HEK293 (cell line): ENCODE data around the gene GPR153.

Experiments used
- BCL11A ChIP-seq: fragments of 450-650 bp; formaldehyde crosslinking; IDR thresholded peaks from 2 replicates; pipeline ENCODE4 v1.5.1; 2016; ENCODE audit warnings: low read depth, missing biosample characterization, missing genetic modification characterization
- EGR2 ChIP-seq: fragments of 450-650 bp; formaldehyde crosslinking; IDR thresholded peaks from 2 replicates; pipeline ENCODE4 v1.5.1; 2016; ENCODE audit warnings: low read depth, missing biosample characterization, missing genetic modification characterization
- GLIS2 ChIP-seq: fragments of 450-650 bp; formaldehyde crosslinking; IDR thresholded peaks from 2 replicates; pipeline ENCODE4 v1.5.1; 2016; ENCODE audit warnings: missing biosample characterization, missing genetic modification characterization
- INSM2 ChIP-seq: fragments of 450-650 bp; formaldehyde crosslinking; IDR thresholded peaks from 2 replicates; pipeline ENCODE4 v1.5.1; 2016; ENCODE audit warnings: missing biosample characterization, missing genetic modification characterization
- KLF1 ChIP-seq: fragments of 450-650 bp; formaldehyde crosslinking; IDR thresholded peaks from 2 replicates; pipeline ENCODE4 v1.5.1; 2016; ENCODE audit warnings: missing biosample characterization, missing genetic modification characterization
- OSR2 ChIP-seq: fragments of 450-650 bp; formaldehyde crosslinking; IDR thresholded peaks from 2 replicates; pipeline ENCODE4 v1.5.1; 2016; ENCODE audit warnings: missing biosample characterization, missing genetic modification characterization
- SCRT2 ChIP-seq: fragments of 450-650 bp; formaldehyde crosslinking; IDR thresholded peaks from 2 replicates; pipeline ENCODE4 v1.5.1; 2016; ENCODE audit warnings: missing biosample characterization, missing genetic modification characterization
- SETDB1 ChIP-seq: IDR thresholded peaks from one replicate; pipeline ENCODE4 v1.6.1; 2017; ENCODE audit warnings: mild to moderate bottlenecking, low read length, moderate library complexity, mixed read lengths; ENCODE audit not compliant: insufficient read length
- SP2 ChIP-seq: fragments of 450-650 bp; formaldehyde crosslinking; IDR thresholded peaks from 2 replicates; pipeline ENCODE4 v1.5.1; 2016; ENCODE audit warnings: missing biosample characterization, missing genetic modification characterization
- ZBTB21 ChIP-seq: fragments of 450-650 bp; formaldehyde crosslinking; IDR thresholded peaks from 2 replicates; pipeline ENCODE4 v1.5.1; 2017; ENCODE audit warnings: missing biosample characterization, missing genetic modification characterization
- ZFHX2 ChIP-seq: fragments of 450-650 bp; formaldehyde crosslinking; conservative IDR thresholded peaks from 2 replicates; pipeline ENCODE4 v1.5.1; 2016; ENCODE audit warnings: missing biosample characterization, missing genetic modification characterization
- ZFP3 ChIP-seq: fragments of 450-650 bp; formaldehyde crosslinking; IDR thresholded peaks from 2 replicates; pipeline ENCODE4 v1.5.1; 2016; ENCODE audit warnings: low read depth, missing biosample characterization, missing genetic modification characterization
- ZNF114 ChIP-seq: fragments of 450-650 bp; formaldehyde crosslinking; IDR thresholded peaks from 2 replicates; pipeline ENCODE4 v1.5.0; 2017; ENCODE audit warnings: missing biosample characterization, missing genetic modification characterization
- ZNF133 ChIP-seq: fragments of 450-650 bp; formaldehyde crosslinking; IDR thresholded peaks from 2 replicates; pipeline ENCODE4 v1.5.1; 2016; ENCODE audit warnings: missing biosample characterization, missing genetic modification characterization
- ZNF211 ChIP-seq: fragments of 450-650 bp; formaldehyde crosslinking; IDR thresholded peaks from 2 replicates; pipeline ENCODE4 v1.5.1; 2016; ENCODE audit warnings: low read depth, missing biosample characterization, missing genetic modification characterization
- ZNF221 ChIP-seq: fragments of 450-650 bp; formaldehyde crosslinking; IDR thresholded peaks from 2 replicates; pipeline ENCODE4 v1.5.1; 2017; ENCODE audit warnings: missing biosample characterization, missing genetic modification characterization, borderline replicate concordance
- ZNF223 ChIP-seq: fragments of 450-650 bp; formaldehyde crosslinking; IDR thresholded peaks from 2 replicates; pipeline ENCODE4 v1.5.1; 2016; ENCODE audit warnings: missing biosample characterization, missing genetic modification characterization
- ZNF341 ChIP-seq: fragments of 450-650 bp; formaldehyde crosslinking; IDR thresholded peaks from 2 replicates; pipeline ENCODE4; 2016; ENCODE audit warnings: low read depth, missing biosample characterization, missing genetic modification characterization
- ZNF398 ChIP-seq: fragments of 450-650 bp; formaldehyde crosslinking; IDR thresholded peaks from 2 replicates; pipeline ENCODE4 v1.5.1; 2017; ENCODE audit warnings: missing biosample characterization, missing genetic modification characterization
- ZNF423 ChIP-seq: fragments of 450-650 bp; formaldehyde crosslinking; IDR thresholded peaks from 2 replicates; pipeline ENCODE4 v1.5.1; 2016; ENCODE audit warnings: missing biosample characterization, missing genetic modification characterization
- ZNF433 ChIP-seq: fragments of 450-650 bp; formaldehyde crosslinking; IDR thresholded peaks from 2 replicates; pipeline ENCODE4 v1.5.1; 2016; ENCODE audit warnings: missing biosample characterization, missing genetic modification characterization, low read depth
- ZNF513 ChIP-seq: fragments of 450-650 bp; IDR thresholded peaks from 2 replicates; pipeline ENCODE4 v1.5.1; 2018; ENCODE audit warnings: missing biosample characterization, missing genetic modification characterization
- ZNF548 ChIP-seq: fragments of 450-650 bp; formaldehyde crosslinking; IDR thresholded peaks from 2 replicates; pipeline ENCODE4 v1.5.1; 2016; ENCODE audit warnings: missing biosample characterization, missing genetic modification characterization
- ZNF558 ChIP-seq: fragments of 450-650 bp; formaldehyde crosslinking; IDR thresholded peaks from 2 replicates; pipeline ENCODE4 v1.5.1; 2016; ENCODE audit warnings: missing biosample characterization, missing genetic modification characterization
- ZNF571 ChIP-seq: fragments of 450-650 bp; formaldehyde crosslinking; IDR thresholded peaks from 2 replicates; pipeline ENCODE4 v1.5.0; 2017; ENCODE audit warnings: missing biosample characterization, missing genetic modification characterization
- ZNF585B ChIP-seq: fragments of 450-650 bp; formaldehyde crosslinking; IDR thresholded peaks from 2 replicates; pipeline ENCODE4 v1.5.1; 2016; ENCODE audit warnings: missing biosample characterization, missing genetic modification characterization
- ZNF623 ChIP-seq: fragments of 450-650 bp; formaldehyde crosslinking; IDR thresholded peaks from 2 replicates; pipeline ENCODE4 v1.5.1; 2016; ENCODE audit warnings: missing biosample characterization, missing genetic modification characterization
- ZNF639 ChIP-seq: fragments of 450-650 bp; formaldehyde crosslinking; IDR thresholded peaks from 2 replicates; pipeline ENCODE4 v1.5.1; 2016; ENCODE audit warnings: missing biosample characterization, missing genetic modification characterization
- ZNF645 ChIP-seq: fragments of 450-650 bp; formaldehyde crosslinking; IDR thresholded peaks from 2 replicates; pipeline ENCODE4; 2016; ENCODE audit warnings: missing biosample characterization, missing genetic modification characterization
- ZNF704 ChIP-seq: fragments of 450-650 bp; formaldehyde crosslinking; IDR thresholded peaks from 2 replicates; pipeline ENCODE4 v1.5.1; 2016; ENCODE audit warnings: missing biosample characterization, missing genetic modification characterization
- ZNF76 ChIP-seq: fragments of 450-650 bp; formaldehyde crosslinking; IDR thresholded peaks from 2 replicates; pipeline ENCODE4; 2016; ENCODE audit warnings: low read depth, missing biosample characterization, missing genetic modification characterization, borderline replicate concordance
- ZNF768 ChIP-seq: fragments of 450-650 bp; formaldehyde crosslinking; IDR thresholded peaks from 2 replicates; pipeline ENCODE4 v1.5.1; 2018; ENCODE audit warnings: missing biosample characterization, mild to moderate bottlenecking, missing genetic modification characterization
- ZNF785 ChIP-seq: fragments of 450-650 bp; formaldehyde crosslinking; IDR thresholded peaks from 2 replicates; pipeline ENCODE4 v1.5.1; 2016; ENCODE audit warnings: missing biosample characterization, missing genetic modification characterization
- ZNF792 ChIP-seq: fragments of 450-650 bp; formaldehyde crosslinking; IDR thresholded peaks from 2 replicates; pipeline ENCODE4 v1.5.1; 2016; ENCODE audit warnings: missing biosample characterization, missing genetic modification characterization

The GPR153 gene

GRCh38 chr1:6205849-6206519 lies 54.9 kb downstream of the GPR153 start, which contains the start of gene RNF207 (continued):
- no peak for TF ChIP-seq ZNF623 (tag by site-specific recombination)
- peak; percentile 92 for TF ChIP-seq GLIS2 (tag by site-specific recombination)
- no peak for TF ChIP-seq ZNF513 (tag by site-specific recombination)
- TF ChIP-seq ZNF585B (tag by site-specific recombination): no peak
- TF ChIP-seq BCL11A (tag by site-specific recombination): peak; percentile 73; the same call in 1 of the 2 replicates
- peak; percentile 28; the same call in 1 of the 2 replicates for TF ChIP-seq ZNF398 (tag by site-specific recombination)
- TF ChIP-seq ZNF76 (tag by site-specific recombination): peak; percentile 80
- peak; percentile 6; the same call in 1 of the 2 replicates for TF ChIP-seq ZFHX2
- TF ChIP-seq SETDB1: no peak
- no peak for TF ChIP-seq ZNF133
- TF ChIP-seq ZBTB21 (tag by site-specific recombination): no peak
- TF ChIP-seq ZNF639 (tag by site-specific recombination): peak; percentile 24; the same call in 1 of the 2 replicates
- no peak for TF ChIP-seq ZNF704 (tag by site-specific recombination)
- no peak for TF ChIP-seq ZNF792 (tag by site-specific recombination)
- TF ChIP-seq EGR2: peak; percentile 34; the same call in 1 of the 2 replicates
- TF ChIP-seq KLF1: peak; percentile 97
- TF ChIP-seq SCRT2: no peak
- no peak for TF ChIP-seq ZNF548
- TF ChIP-seq ZNF423 (tag by site-specific recombination): peak; percentile 94
- TF ChIP-seq ZNF221 (tag by site-specific recombination): no peak
- peak; percentile 86 for TF ChIP-seq SP2 (tag by site-specific recombination)
- TF ChIP-seq ZFP3 (tag by site-specific recombination): no peak
- TF ChIP-seq OSR2 (tag by site-specific recombination): peak; percentile 55; the same call in 1 of the 2 replicates
- no peak for TF ChIP-seq ZNF211 (tag by site-specific recombination)
- no peak for TF ChIP-seq ZNF785 (tag by site-specific recombination)
- peak; percentile 51 for TF ChIP-seq ZNF341 (tag by site-specific recombination)
- TF ChIP-seq INSM2: peak; percentile 68
- TF ChIP-seq ZNF768 (tag by site-specific recombination): no peak
- TF ChIP-seq ZNF558 (tag by site-specific recombination): no peak
- no peak for TF ChIP-seq ZNF645 (tag by site-specific recombination)
- no peak for TF ChIP-seq ZNF571 (tag by site-specific recombination)
- no peak for TF ChIP-seq ZNF114 (tag by site-specific recombination)
- TF ChIP-seq ZNF223: no peak
- no peak for TF ChIP-seq ZNF433 (tag by site-specific recombination)
